IMR-90 (cell line): ENCODE measurements around the gene CADM1. TPM values are rescaled to one million over a fixed set of nuclear protein-coding genes. Genes with fewer than 3 reads are reported as not detected.
A peak's percentile ranks its signal among the peaks of the same experiment; 100 is the strongest.

Experiments used
- ATAC-seq: fragments of 200-7000 bp; cut with Tn5 transposase; 2 replicates; pipeline ENCODE4 v1.9.1; 2020; ENCODE audit warnings: low read depth, mild to moderate bottlenecking, moderate library complexity
- BruUV-seq: library from RNA; stranded (reverse); fragments of 400-500 nt; replicated peaks from 2 replicates; lab custom pipeline; 2021; lab: Mats Ljungman, UMichigan
- CTCF ChIA-PET: fragments of 300-600 bp; formaldehyde crosslinking; extraction: SDS; loops from one replicate; lab custom pipeline; 2021; ENCODE audit warnings: antibody characterized with exemption; lab: Yijun Ruan, JAX
- POLR2A ChIA-PET: fragments of 300-600 bp; sonication (Branson Sonifier 250); formaldehyde crosslinking; loops from one replicate; lab custom pipeline; 2022; ENCODE audit warnings: antibody characterized with exemption; ENCODE audit not compliant: unreplicated experiment; lab: Charles Lee
- DNase-seq: peaks from one replicate; pipeline ENCODE4 v3.0.0; 2013
- H2AFZ ChIP-seq: replicated peaks from 2 replicates; pipeline ENCODE3; 2013; ENCODE audit warnings: low read length, mild to moderate bottlenecking; ENCODE audit not compliant: poor library complexity
- H2AK5ac ChIP-seq: 2 replicates; pipeline ENCODE4 v1.6.1; 2013; ENCODE audit warnings: low read depth, low read length, inconsistent platforms
- H2AK9ac ChIP-seq: replicated peaks from 2 replicates; pipeline ENCODE3; 2013; ENCODE audit warnings: mild to moderate bottlenecking, low read depth, low read length, moderate library complexity; ENCODE audit not compliant: poor library complexity
- H2BK120ac ChIP-seq: 2 replicates; pipeline ENCODE4 v1.6.1; 2013; ENCODE audit warnings: low read depth, low read length, inconsistent platforms
- H2BK15ac ChIP-seq: 3 replicates; pipeline ENCODE4 v1.6.1; 2013; ENCODE audit warnings: low read depth, low read length, inconsistent platforms
- H2BK20ac ChIP-seq: 2 replicates; pipeline ENCODE4 v1.6.1; 2013; ENCODE audit warnings: low read depth, mild to moderate bottlenecking, inconsistent platforms, low read length, moderate library complexity
- H2BK5ac ChIP-seq: 2 replicates; pipeline ENCODE4 v1.6.1; 2013; ENCODE audit warnings: mild to moderate bottlenecking, low read depth, low read length, inconsistent platforms; ENCODE audit not compliant: poor library complexity, severe bottlenecking
- H3K14ac ChIP-seq: replicated peaks from 2 replicates; pipeline ENCODE4 v1.6.1; 2013; ENCODE audit warnings: low read depth, low read length, inconsistent platforms
- H3K18ac ChIP-seq: 2 replicates; pipeline ENCODE4 v1.6.1; 2013; ENCODE audit warnings: low read depth, low read length, control low read depth
- H3K23ac ChIP-seq: 2 replicates; pipeline ENCODE4 v1.6.1; 2013; ENCODE audit warnings: low read depth, low read length, inconsistent platforms
- H3K27ac ChIP-seq: 2 replicates; pipeline ENCODE4 v1.5.1; 2013; ENCODE audit warnings: mild to moderate bottlenecking, control low read depth, low read length; ENCODE audit not compliant: insufficient read depth
- H3K27me3 ChIP-seq: 2 replicates; pipeline ENCODE4 v1.6.1; 2013; ENCODE audit warnings: low read length; ENCODE audit not compliant: control insufficient read depth, insufficient read depth
- H3K36me3 ChIP-seq: 2 replicates; pipeline ENCODE4 v1.6.1; 2013; ENCODE audit warnings: low read length, mixed read lengths; ENCODE audit not compliant: control insufficient read depth, insufficient read depth
- H3K4ac ChIP-seq: 2 replicates; pipeline ENCODE4 v1.6.1; 2013; ENCODE audit warnings: low read depth, low read length, inconsistent platforms
- H3K4me1 ChIP-seq: 2 replicates; pipeline ENCODE4 v1.6.1; 2013; ENCODE audit warnings: low read length, mixed read lengths; ENCODE audit not compliant: control insufficient read depth, insufficient read depth
- H3K4me2 ChIP-seq: 2 replicates; pipeline ENCODE4 v1.6.1; 2013; ENCODE audit warnings: low read depth, mild to moderate bottlenecking, control low read depth, low read length, moderate library complexity
- H3K4me3 ChIP-seq: 2 replicates; pipeline ENCODE4 v1.5.1; 2013; ENCODE audit warnings: low read depth, mild to moderate bottlenecking, control low read depth, low read length, moderate library complexity; ENCODE audit not compliant: insufficient read depth
- H3K56ac ChIP-seq: 2 replicates; pipeline ENCODE4 v1.6.1; 2013; ENCODE audit warnings: low read length, inconsistent platforms; ENCODE audit not compliant: insufficient read depth; ENCODE audit errors: extremely low read depth
- H3K79me1 ChIP-seq, 2 experiments: 2 replicates each; pipeline ENCODE4 v1.6.1; 2013; ENCODE audit warnings: low read length in 2 of 2, inconsistent platforms in 1 of 2, low read depth in 1 of 2
- H3K9ac ChIP-seq: 2 replicates; pipeline ENCODE4 v1.6.1; 2013; ENCODE audit warnings: low read depth, low read length, control low read depth
- H3K9me1 ChIP-seq: 2 replicates; pipeline ENCODE4 v1.6.1; 2013; ENCODE audit warnings: low read length, inconsistent platforms; ENCODE audit not compliant: insufficient read depth
- H3K9me3 ChIP-seq: 2 replicates; pipeline ENCODE4 v1.6.1; 2013; ENCODE audit warnings: low read length; ENCODE audit not compliant: control insufficient read depth, insufficient read depth
- H4K20me1 ChIP-seq: 2 replicates; pipeline ENCODE4 v1.6.1; 2013; ENCODE audit warnings: low read length, inconsistent platforms; ENCODE audit not compliant: insufficient read depth
- H4K5ac ChIP-seq: 2 replicates; pipeline ENCODE4 v1.6.1; 2013; ENCODE audit warnings: mild to moderate bottlenecking, low read depth, low read length, control low read depth
- H4K8ac ChIP-seq, 2 experiments: 2 replicates each; pipeline ENCODE4 v1.6.1; 2013; ENCODE audit warnings: low read depth in 2 of 2, low read length in 2 of 2, control low read depth in 1 of 2, inconsistent platforms in 1 of 2
- H4K91ac ChIP-seq: 2 replicates; pipeline ENCODE4 v1.6.1; 2013; ENCODE audit warnings: low read depth, low read length, inconsistent platforms; ENCODE audit not compliant: insufficient read depth
- CTCF ChIP-seq: conservative IDR thresholded peaks from 2 replicates; pipeline ENCODE4 v1.5.1; 2012; ENCODE audit warnings: mild to moderate bottlenecking, low read depth, low read length, improper control_type of control experiment
- POLR2A ChIP-seq: IDR thresholded peaks from 2 replicates; pipeline ENCODE4 v1.6.1; 2012; ENCODE audit warnings: mild to moderate bottlenecking, low read depth, low read length
- RAD21 ChIP-seq: IDR thresholded peaks from 2 replicates; pipeline ENCODE4 v1.6.1; 2012; ENCODE audit warnings: low read length, improper control_type of control experiment
- WGBS, 2 experiments: methylation state at CpG; one replicate each; pipeline versions ENCODE4 v1.1.5 to v1.1.7; 2013; ENCODE audit warnings: missing lambda C conversion rate in 2 of 2; ENCODE audit not compliant: insufficient read length in 1 of 2; ENCODE audit errors: extremely low coverage in 2 of 2; 5-methylcytosine and 5-hydroxymethylcytosine counted together
- dilution Hi-C: fragments of 300-500 bp; cut with HindIII; formaldehyde crosslinking; loops from one replicate; pipeline ENCODE4 v1.14.3; 2018; ENCODE audit warnings: low sequenced_read_pairs; ENCODE audit not compliant: unreplicated experiment
- in situ Hi-C: fragments of 300-500 bp; cut with MboI; formaldehyde crosslinking; loops from 3 replicates; pipeline ENCODE4 v1.14.3; 2019; ENCODE audit warnings: low sequenced_read_pairs, inconsistent platforms, mixed read lengths
- intact Hi-C: fragments of 100-400 bp; cut with micrococcal nuclease; formaldehyde crosslinking; loops from 2 replicates; pipeline ENCODE4 v1.10.0; 2022
- polyA plus RNA-seq, 3 experiments: library from polyadenylated mRNA; depleted of rRNA; stranded (reverse); fragments of >200 nt; gene quantifications; 2 replicates each; pipeline ENCODE4 v1.2.3, GENCODE V29; 2012; ENCODE audit warnings: low replicate concordance in 1 of 3
- total RNA-seq: library from RNA; depleted of rRNA; stranded (reverse); fragments of >200 nt; gene quantifications from 2 replicates; pipeline ENCODE4 v1.2.3, GENCODE V29; 2012

CADM1 gene
- total and polyA plus RNA-seq, 2 of the 4 experiments (the other 2 are of a cell fraction): 28.8 to 77.1 TPM

DNA sequence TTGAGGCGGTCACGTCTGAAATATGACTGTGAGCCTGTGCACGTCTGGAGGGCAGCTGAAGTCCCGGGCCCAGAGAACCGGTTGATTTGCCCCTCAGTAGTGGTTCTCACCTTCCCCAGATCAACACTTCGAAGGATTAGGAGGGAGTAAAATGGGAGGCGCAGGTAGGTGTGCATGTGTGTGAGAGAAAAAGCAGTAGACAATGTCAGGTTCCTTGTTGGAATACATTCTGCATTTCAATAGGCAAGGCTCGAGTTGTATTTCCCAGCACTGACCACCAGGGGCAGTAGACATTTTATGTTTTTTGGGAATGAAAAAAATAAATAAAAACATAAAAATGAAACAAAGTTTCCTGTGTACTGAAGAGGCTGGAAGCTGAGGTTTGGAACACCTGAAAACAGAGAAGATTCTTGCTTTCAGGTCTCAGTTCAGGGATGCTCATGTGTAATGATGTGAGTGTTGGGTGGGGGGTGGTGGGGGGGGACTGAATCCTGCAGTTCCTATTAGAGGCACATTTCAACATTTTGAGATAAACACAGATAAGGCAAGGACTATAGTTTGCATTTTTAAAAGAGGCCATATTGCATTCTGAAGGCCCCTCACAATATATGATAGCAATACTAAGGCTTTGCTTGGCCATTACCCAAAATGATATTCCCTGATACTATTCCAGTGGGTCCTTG, 333.9 kb downstream of the CADM1 start:
- in situ Hi-C loops: no loop called here
- Histone ChIP-seq H3K4me1 (peaks cover 2% of the 10 kb centered on the region; the same call in 1 of the 2 replicates), H3K9me3 (no peaks in the 10 kb centered on the region), H2AFZ (no peak overlapping the region), H4K8ac (no peak overlapping the region), H3K23ac (no peak overlapping the region), H2BK20ac (no peak overlapping the region), H3K79me1 (no peaks in the 10 kb centered on the region), H3K36me3 (no peaks in the 10 kb centered on the region; the same call in 1 of the 2 replicates), H3K27ac (no peak overlapping the region), H3K9ac (no peak overlapping the region), H3K4me3 (no peak overlapping the region), H2AK5ac (no peak overlapping the region), H3K14ac (no peak overlapping the region), H3K9me1 (no peaks in the 10 kb centered on the region), H3K27me3 (peaks cover 10% of the 10 kb centered on the region), H4K91ac (no peak overlapping the region), H3K4me2 (no peak overlapping the region; the same call in 1 of the 2 replicates), H2BK5ac (no peak overlapping the region), H4K20me1 (no peaks in the 10 kb centered on the region), H4K5ac (no peak overlapping the region), H3K4ac (no peak overlapping the region), H2BK120ac (no peak overlapping the region), H2BK15ac (no peak overlapping the region), H2AK9ac (no peak overlapping the region), H3K18ac (no peak overlapping the region), H3K56ac (no peak overlapping the region)
- no TSS peak for BruUV-seq
- TF ChIP-seq RAD21 (peak; percentile 40), CTCF (peak; percentile 66), POLR2A (no peak)
- ATAC-seq (peak; percentile 73), DNase-seq (peak; percentile 38)
- dilution Hi-C loops: no loop called here
- intact Hi-C loops: no loop called here
- POLR2A ChIA-PET: no interaction called here
- CTCF ChIA-PET: interaction anchor here (0.7 to 1.3 kb wide), 2 partner anchors 11 to 46 kb away, joined by 3 read pairs; no protein-coding TSS in a partner anchor
- 68% methylated on average over 2 of the region's 8 CpGs; no CpG with 5 or more reads in 1 of the 2 experiments for WGBS, 2 experiments
